Measurements from ENCODE around the gene LTBP4.

LTBP4 gene

DNA sequence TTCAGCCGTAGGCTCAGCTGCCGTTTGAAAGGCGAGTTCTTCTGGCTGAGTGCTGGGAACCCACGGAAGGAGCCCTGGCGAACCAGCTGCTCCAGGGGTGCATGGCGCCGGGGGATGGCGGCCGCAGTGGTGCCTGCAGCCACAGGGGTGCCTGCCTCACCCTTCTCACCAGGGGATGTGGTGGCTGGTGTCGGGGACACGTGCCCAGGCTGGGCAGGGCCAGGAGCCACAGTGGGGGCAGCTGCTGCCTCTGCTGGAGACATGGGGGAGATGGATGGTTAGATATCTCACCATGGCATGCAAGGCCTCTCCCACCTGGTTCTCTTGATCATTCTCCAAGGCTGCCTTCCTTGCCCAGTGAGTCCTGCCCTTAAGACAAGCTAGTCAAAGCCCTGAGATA is 72.2 kb downstream of the LTBP4 start:
- no peak overlapping the region for H3K27ac Mint-ChIP-seq
- H3K4me3 Mint-ChIP-seq = no peak overlapping the region
- H3K27me3 Mint-ChIP-seq = no peaks in the 10 kb centered on the region
- H3K9me3 Mint-ChIP-seq = no peaks in the 10 kb centered on the region
- H3K36me3 Mint-ChIP-seq = peaks cover 40 to 54% of the 10 kb centered on the region in 2 donors
- H3K4me1 Mint-ChIP-seq = peaks cover 0 to 2% of the 10 kb centered on the region in 2 donors
- ATAC-seq (replicated peaks) (no peak), DNase-seq (no peak)

DNA sequence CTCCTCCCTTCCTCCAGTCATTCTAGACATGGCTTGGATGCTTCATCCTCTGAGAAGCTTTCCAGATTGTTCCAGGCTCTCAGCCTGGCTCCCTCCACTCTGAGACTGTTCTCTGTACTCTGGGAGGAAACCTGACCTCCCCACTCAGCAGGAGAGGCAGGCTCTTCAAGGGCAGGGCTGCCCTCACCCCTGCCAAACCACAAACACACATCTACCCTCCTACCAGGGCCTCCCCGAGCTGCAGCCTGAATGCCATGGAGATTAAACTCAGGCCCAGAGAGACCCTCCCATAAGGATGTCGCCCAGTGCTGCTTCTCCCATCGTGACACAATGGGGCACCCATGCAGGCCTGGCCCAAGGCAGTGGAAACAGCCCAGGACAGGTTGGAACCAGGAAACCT is 73.1 kb downstream of the LTBP4 start:
- peaks cover 38 to 48% of the 10 kb centered on the region in 2 donors for H3K36me3 Mint-ChIP-seq
- ATAC-seq (replicated peaks) = no peak

DNA sequence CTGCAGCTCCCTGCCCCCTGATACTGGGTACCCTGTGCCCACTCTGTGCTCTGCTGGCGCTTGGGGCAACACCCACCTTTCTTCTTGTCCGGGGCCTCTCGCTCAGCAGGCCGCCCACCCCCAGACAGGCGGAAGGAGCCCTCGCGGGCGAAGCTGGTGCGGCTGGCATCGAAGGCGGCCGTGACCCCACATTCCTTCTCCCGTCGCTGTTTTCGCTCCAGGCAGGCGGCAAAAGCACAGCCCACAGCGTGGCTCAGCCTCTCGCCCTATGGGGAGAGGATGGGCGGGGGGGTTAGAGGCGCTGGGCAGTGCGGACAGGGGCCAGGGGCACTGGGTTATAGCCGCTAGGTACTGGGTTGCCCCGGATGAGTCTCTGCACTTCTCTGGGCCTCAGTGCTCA is 76.0 kb downstream of the LTBP4 start:
- Mint-ChIP-seq H3K27me3 (no peaks in the 10 kb centered on the region), H3K9me3 (no peaks in the 10 kb centered on the region), H3K4me3 (no peak overlapping the region), H3K27ac (no peak overlapping the region), H3K36me3 (peaks cover 35 to 39% of the 10 kb centered on the region in 2 donors), H3K4me1 (no peaks in the 10 kb centered on the region)
- ATAC-seq (replicated peaks) (no peak), DNase-seq (no peak)

More for the DNA sequence above, 73.1 kb downstream of the LTBP4 start:
- Mint-ChIP-seq H3K9me3 (no peaks in the 10 kb centered on the region), H3K4me3 (no peak overlapping the region), H3K27me3 (no peaks in the 10 kb centered on the region), H3K4me1 (peaks cover 0 to 2% of the 10 kb centered on the region in 2 donors), H3K27ac (no peak overlapping the region)
- DNase-seq = no peak
